HG03575 (cell line): ENCODE data around the gene GLB1L2.

Experiments
- ATAC-seq: cut with Tn5 transposase; IDR thresholded peaks from one replicate; pipeline ENCODE4 v1.9.1; 2021; ENCODE audit not compliant: unreplicated experiment, insufficient number of reproducible peaks, low FRiP score; ENCODE audit errors: extremely low read depth

The GLB1L2 gene

GRCh38 chr11:134395002-134395401, 63.2 kb downstream of the GLB1L2 start:
- ATAC-seq: no peak

- no peak for ATAC-seq
Measured at GRCh38 chr11:134397304-134398078, 65.7 kb downstream of the GLB1L2 start.

DNA sequence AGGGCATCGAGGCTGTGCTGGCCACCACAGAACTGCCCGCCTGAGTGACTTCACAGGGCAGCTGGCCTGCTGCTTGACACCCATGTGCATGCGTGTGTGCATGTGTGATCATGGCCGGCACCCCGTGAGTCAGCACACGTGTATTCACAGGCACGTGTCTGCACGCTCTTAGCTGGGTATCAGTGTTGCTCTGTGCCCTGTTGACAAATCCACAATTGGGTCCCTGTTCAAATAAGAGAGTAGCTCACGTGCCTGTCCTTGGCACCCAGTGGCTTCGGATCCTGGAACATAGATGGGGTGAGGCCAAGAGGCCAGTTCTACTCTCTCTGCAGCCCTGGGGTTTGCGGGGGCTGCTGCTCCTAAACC, 66.3 kb downstream of the GLB1L2 start:
- ATAC-seq: no peak

DNA sequence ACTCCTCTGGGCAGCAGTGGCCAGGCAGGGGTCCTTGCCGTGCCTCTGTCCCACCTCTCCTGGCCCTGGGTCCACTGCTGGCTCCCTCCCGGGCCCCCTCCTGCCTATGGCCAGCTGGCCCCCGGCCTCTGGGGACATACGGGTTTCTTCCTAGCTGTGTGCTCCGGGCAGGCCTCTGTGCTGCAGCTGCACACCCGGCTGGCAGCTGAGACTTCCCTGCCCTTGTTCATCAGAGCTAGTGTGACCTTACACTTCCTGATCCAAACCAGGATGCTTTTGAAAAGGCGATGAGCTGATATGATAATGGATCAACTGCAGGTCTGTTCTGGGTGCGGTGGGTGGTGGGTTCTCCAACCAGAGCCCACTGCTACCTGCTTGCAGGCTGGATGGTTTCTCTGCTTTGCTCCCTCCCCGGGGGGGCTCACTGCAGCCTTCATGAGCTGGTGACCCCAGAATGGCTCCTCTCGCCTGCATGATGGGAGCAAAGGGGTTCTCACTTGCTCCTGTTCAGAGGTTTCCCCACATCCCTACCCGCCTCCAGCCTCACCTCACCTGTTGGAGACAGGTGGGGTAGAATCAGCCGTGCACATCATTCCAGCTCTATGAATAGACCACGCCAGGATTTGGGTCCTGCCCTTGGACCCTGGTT, 67.0 kb downstream of the GLB1L2 start:
- ATAC-seq: no peak

- ATAC-seq: no peak
Measured at GRCh38 chr11:134399293-134399654, 67.5 kb downstream of the GLB1L2 start.

DNA sequence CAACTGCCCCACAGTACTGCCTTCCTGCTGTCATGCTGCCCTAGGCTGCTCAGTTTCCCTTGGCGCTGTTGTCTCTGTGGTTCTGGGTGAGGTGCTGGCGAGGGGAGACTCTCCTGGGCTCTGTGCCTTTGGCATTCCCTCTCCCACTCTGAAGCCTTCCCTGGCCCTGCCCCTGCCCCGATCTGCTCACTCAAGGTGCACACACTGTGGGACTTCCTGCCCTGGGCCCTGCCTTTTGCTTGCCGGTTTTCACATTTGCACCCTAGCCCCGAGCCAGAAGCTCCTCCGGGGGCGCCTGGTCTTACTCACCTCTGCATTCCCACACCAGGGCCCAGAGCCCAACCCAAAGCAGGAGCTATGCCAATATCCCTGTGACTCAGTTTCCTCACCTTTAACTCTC, 68.2 kb downstream of the GLB1L2 start:
- no peak for ATAC-seq

GRCh38 chr11:134401825-134402809, 70.3 kb downstream of the GLB1L2 start:
- no peak for ATAC-seq

- no peak for ATAC-seq
Measured at GRCh38 chr11:134402910-134403309, 71.1 kb downstream of the GLB1L2 start.

DNA sequence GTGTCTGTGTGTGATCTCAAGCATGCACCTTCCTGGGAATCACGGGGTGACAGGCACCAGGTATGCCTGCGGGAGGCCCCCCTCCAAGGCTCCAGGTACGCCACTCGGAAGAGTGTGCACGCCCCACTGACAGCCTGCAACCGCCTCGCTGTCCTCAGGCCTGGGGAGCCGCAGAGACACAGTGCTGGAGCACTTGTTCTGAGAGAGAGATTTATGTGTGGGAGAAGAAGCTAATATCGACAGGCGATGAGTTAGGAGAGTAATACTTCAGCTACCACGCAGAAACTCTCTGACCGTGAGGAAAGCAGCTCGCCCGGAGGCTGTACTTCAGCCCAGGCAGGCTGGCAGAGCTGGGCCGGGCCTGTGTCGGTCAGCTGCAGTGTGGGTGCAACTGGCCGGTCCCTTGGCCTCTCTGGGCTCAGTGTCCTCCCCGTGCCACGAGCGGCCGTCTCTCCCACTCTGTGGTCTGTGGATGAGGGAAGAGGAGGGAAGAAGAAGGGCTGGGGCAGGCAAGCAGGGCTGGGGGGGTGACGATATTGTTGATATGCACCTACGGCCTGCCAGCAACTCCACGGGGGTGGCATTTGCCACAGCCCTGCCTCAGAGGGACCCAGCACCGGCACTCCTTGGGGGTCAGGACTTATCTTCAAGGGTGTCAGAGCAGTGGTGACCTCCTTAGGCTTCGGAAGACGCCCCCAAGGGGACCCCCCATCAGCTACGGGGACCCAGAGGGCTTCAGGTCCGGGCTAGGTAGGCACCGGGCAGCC, 73.0 kb downstream of the GLB1L2 start:
- no peak for ATAC-seq

DNA sequence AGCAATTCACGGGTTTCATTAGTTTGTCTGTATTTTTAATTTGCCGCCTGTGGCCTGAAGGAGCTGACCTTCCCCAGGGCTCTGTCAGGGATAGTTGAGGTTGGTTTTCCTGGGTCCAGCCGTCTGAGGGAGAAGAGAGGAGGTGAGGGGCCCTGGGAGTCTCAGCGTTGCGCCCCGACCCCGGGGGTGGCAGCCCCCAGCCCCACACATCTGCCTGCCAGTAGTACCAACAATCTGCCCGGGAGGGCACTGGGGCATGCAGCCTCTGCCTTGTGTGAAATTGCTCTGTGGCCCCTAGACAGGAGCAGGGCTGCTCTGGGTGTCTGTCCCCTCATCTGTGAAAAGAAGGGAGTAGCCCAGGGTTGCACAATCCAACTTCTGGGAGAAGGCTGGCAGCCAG, 73.6 kb downstream of the GLB1L2 start:
- no peak for ATAC-seq

- no peak for ATAC-seq
Measured at GRCh38 chr11:134405841-134406240, 74.1 kb downstream of the GLB1L2 start.

- no peak for ATAC-seq
Measured at GRCh38 chr11:134406264-134407185, 74.7 kb downstream of the GLB1L2 start.

DNA sequence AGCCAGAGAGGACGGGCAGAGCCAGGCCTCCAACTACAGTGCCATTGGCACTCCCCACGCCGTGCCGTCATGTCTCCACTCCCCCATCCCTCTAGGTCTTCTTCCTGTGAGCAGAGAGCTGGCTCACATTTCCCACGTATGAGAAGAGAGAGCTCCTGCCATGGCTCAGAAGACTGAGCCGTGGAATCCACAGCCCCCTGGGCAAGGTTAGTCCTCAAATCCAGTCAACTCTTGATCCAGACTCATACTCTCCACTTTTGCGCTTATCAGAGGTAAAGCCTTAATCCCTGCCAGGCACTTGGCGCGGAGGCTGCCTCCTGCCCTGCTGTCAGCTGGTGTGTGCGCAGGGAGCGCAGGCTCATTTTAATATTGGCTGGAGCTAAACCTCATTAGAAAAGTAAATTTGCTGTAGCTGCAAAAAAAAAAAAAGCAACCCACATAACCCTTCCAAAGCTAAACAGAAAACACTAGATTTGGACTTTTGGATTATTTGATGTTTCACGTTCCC, 75.6 kb downstream of the GLB1L2 start:
- ATAC-seq: no peak

DNA sequence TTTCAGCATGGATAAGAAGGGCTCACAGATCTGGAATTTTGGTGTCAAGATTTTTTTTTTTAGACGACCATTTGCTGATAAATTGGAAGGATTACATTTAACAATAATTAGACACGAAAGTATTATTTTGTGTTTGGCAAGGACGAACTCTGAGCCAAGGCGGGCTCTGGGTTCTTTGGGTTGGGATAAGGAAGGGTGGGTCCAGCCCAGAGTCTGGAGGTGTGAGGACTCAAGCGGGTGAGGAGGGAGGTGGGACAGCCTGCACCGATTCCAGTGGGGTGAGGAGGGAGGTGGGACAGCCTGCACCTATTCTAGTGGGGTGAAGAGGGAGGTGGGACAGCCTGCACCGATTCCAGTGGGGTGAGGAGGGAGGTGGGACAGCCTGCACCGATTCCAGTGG, 76.1 kb downstream of the GLB1L2 start:
- ATAC-seq: no peak

DNA sequence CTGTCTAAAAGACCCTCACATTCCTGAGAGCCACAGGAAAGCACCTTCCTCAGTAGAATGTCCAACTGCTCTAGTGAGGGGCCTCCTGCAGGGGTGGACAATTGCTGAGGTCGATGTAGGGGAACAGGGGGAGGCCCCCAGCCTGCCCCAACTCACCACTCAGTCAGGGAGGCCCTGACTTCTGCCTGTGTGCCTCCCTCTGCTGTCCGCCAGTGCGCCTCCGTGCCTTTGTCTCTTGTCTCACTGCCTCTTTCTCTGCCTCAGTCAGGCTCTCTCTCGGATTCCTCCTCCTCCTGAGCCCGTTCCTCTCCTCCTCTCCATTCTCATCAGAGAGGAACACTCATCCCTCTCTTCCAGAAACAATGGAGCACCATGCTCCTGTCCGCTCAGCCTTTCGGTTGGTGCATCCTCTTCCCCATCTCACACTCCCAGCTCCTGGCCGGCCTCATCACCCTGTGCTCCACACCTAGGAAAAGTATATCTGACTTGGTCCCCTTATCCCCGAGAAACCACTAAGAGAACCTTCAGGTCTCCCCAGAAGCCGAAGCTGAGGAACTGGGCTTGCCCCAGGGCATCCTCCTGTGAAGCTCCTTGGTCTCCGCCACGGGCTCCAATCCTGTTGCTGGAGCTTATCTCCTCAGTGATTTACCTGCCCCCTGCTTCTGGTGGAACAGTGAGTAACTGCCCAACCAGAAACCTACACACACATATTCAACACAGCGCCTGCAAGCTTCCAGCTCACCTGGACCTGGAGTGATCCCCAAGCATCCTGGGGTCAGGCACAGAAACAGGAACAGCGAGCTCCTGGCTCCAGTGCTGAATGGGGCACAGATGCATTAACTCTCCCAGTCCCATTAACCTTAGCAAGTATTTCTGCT, 78.0 kb downstream of the GLB1L2 start:
- no peak for ATAC-seq

- ATAC-seq: no peak
Measured at GRCh38 chr11:134410766-134411165, 79.0 kb downstream of the GLB1L2 start.
